ENCODE results near the gene HMBS. TPM values are rescaled to one million over a fixed set of nuclear protein-coding genes. Genes with fewer than 3 reads are reported as not detected.

HMBS gene
- total and polyA plus RNA-seq, 11 donors, result 8.1 to 34.0 (median 16.6) TPM

GRCh38 chr11:119087123-119087522 is 2.4 kb downstream of the HMBS start:
- H3K36me3 ChIP-seq, result peaks cover 0 to 22% (median 12%) of the 10 kb centered on the region in 9 donors
- TF ChIP-seq CTCF (IDR thresholded peaks at IDR 0.05) (no peak), POLR2A (IDR thresholded peaks at IDR 0.05) (no peak)
- H3K4me3 ChIP-seq, result no peak overlapping the region
- DNase-seq (no peak), ATAC-seq (no peak)
- H3K4me1 ChIP-seq, result peaks cover 0 to 21% (median 11%) of the 10 kb centered on the region in 12 donors
- 91 to 96% (median 92%) methylated on average over 6 of the region's 6 CpGs for WGBS, 4 donors
- no peaks in the 10 kb centered on the region for H3K27me3 ChIP-seq
- no peak overlapping the region for H3K27ac ChIP-seq
- intact Hi-C loops (cut with DNase I), result loop anchor here in 1 of 10 donors (10.0 kb wide), 1 partner anchor 108 kb away; no protein-coding TSS in a partner anchor
- H3K9me3 ChIP-seq, result no peaks in the 10 kb centered on the region

- intact Hi-C loops (cut with DNase I), result loop anchor here in 1 of 10 donors (10.0 kb wide), 1 partner anchor 107 kb away; no protein-coding TSS in a partner anchor
- Histone ChIP-seq H3K27ac (no peak overlapping the region), H3K4me1 (peaks cover 0 to 28% (median 12%) of the 10 kb centered on the region in 12 donors), H3K27me3 (no peaks in the 10 kb centered on the region), H3K9me3 (no peaks in the 10 kb centered on the region), H3K36me3 (peaks cover 0 to 22% (median 8%) of the 10 kb centered on the region in 9 donors), H3K4me3 (no peak overlapping the region)
- WGBS, 4 donors, result 80 to 100% (median 95%) methylated on average over 1 to 2 of the region's 2 CpGs
- ATAC-seq, result no peak
- peak in 1 of 5 donors; percentile 9 for DNase-seq
- TF ChIP-seq POLR2A (IDR thresholded peaks at IDR 0.05) (no peak), CTCF (IDR thresholded peaks at IDR 0.05) (no peak)
These were observed 3.1 kb downstream of the HMBS start for GRCh38 chr11:119087747-119088241.

- no peaks in the 10 kb centered on the region for H3K27me3 ChIP-seq
- DNase-seq (no peak), ATAC-seq (no peak)
- no peak overlapping the region for H3K4me3 ChIP-seq
- 86 to 97% (median 91%) methylated on average over 9 of the region's 9 CpGs for WGBS, 4 donors
- no peak overlapping the region for H3K27ac ChIP-seq
- H3K4me1 ChIP-seq, result peaks cover 1 to 34% (median 18%) of the 10 kb centered on the region in 12 donors
- TF ChIP-seq CTCF (IDR thresholded peaks at IDR 0.05), result no peak
- no peak for TF ChIP-seq POLR2A (IDR thresholded peaks at IDR 0.05)
- H3K36me3 ChIP-seq, result peaks cover 0 to 27% (median 12%) of the 10 kb centered on the region in 9 donors
- intact Hi-C loops (cut with DNase I), result loop anchor here in 1 of 10 donors (10.0 kb wide), 1 partner anchor 106 kb away; no protein-coding TSS in a partner anchor
- H3K9me3 ChIP-seq, result no peaks in the 10 kb centered on the region
These were observed 3.7 kb downstream of the HMBS start for GRCh38 chr11:119088406-119088805.

- WGBS, 4 donors, result 88 to 100% (median 95%) methylated on average over 1 of the region's 1 CpG
- Histone ChIP-seq H3K27ac (no peak overlapping the region), H3K9me3 (no peaks in the 10 kb centered on the region), H3K4me3 (no peak overlapping the region), H3K27me3 (no peaks in the 10 kb centered on the region), H3K36me3 (peaks cover 0 to 27% (median 12%) of the 10 kb centered on the region in 9 donors), H3K4me1 (peaks cover 7 to 39% (median 26%) of the 10 kb centered on the region in 12 donors)
- no peak for TF ChIP-seq CTCF (IDR thresholded peaks at IDR 0.05)
- TF ChIP-seq POLR2A (IDR thresholded peaks at IDR 0.05), result no peak
- intact Hi-C loops (cut with DNase I), result loop anchor here in 1 of 10 donors (10.0 kb wide), 1 partner anchor 105 kb away; no protein-coding TSS in a partner anchor
- DNase-seq (no peak), ATAC-seq (no peak)
These were observed 4.6 kb downstream of the HMBS start for GRCh38 chr11:119089319-119089718.

Data from heart left ventricle (tissue), 16 donors.